Tibial nerve (tissue), 4 donors: ENCODE measurements around the gene HPGDS. TPM values are rescaled to one million over a fixed set of nuclear protein-coding genes. Genes with fewer than 3 reads are reported as not detected.

ENCODE experiments used
- DNase-seq, 2 donors: peaks; one replicate each; pipeline ENCODE4 v3.0.0-alpha.2; 2019; ENCODE audit warnings: low spot score in 2 of 2
- H3K27ac ChIP-seq, 4 donors: fragments of 200-600 bp; sonication (generic) in 3 of 4; one replicate each; pipeline ENCODE4 v1.5.1; 2017 to 2019; ENCODE audit warnings: mild to moderate bottlenecking in 1 of 4
- H3K27me3 ChIP-seq, 2 donors: fragments of 200-600 bp; sonication (generic) in 1 of 2; one replicate each; pipeline versions ENCODE4 v1.5.1 to v1.6.0; 2017 to 2019
- H3K36me3 ChIP-seq, 3 donors: fragments of 200-600 bp; sonication (generic); one replicate each; pipeline ENCODE4 v1.5.1; 2018 to 2019
- H3K4me1 ChIP-seq, 4 donors: fragments of 200-600 bp; sonication (generic) in 3 of 4; one replicate each; pipeline ENCODE4 v1.5.1; 2017 to 2019
- H3K4me3 ChIP-seq, 4 donors: fragments of 200-600 bp; sonication (generic) in 3 of 4; one replicate each; pipeline ENCODE4 v1.5.1; 2017 to 2019; ENCODE audit warnings: mild to moderate bottlenecking in 1 of 4, moderate library complexity in 1 of 4
- H3K9me3 ChIP-seq, 4 donors: fragments of 200-600 bp; sonication (generic) in 3 of 4; one replicate each; pipeline ENCODE4 v1.5.1; 2017 to 2019
- CTCF ChIP-seq, 5 experiments: fragments of 200-600 bp in 3 of 5; fragments of 450-650 bp in 2 of 5; sonication (generic) in 3 of 5; IDR thresholded peaks; one replicate each; pipeline ENCODE4 v1.5.1; 2016 to 2019; ENCODE audit warnings: antibody characterized with exemption in 5 of 5, mild to moderate bottlenecking in 3 of 5, moderate library complexity in 2 of 5
- EP300 ChIP-seq, 2 donors: sonication (generic); formaldehyde crosslinking; IDR thresholded peaks; one replicate each; pipeline ENCODE4 v1.6.1; 2017; ENCODE audit warnings: antibody characterized with exemption in 2 of 2, mild to moderate bottlenecking in 1 of 2
- POLR2A ChIP-seq, 2 donors: fragments of 450-650 bp; IDR thresholded peaks; one replicate each; pipeline ENCODE4 v1.6.1; 2017; ENCODE audit warnings: antibody characterized with exemption in 2 of 2, mild to moderate bottlenecking in 2 of 2, moderate library complexity in 2 of 2
- WGBS, 2 donors: methylation state at CpG; one replicate each; pipeline ENCODE4 v1.1.5; 2018; 5-methylcytosine and 5-hydroxymethylcytosine counted together
- total RNA-seq, 4 donors: library from RNA; depleted of rRNA; stranded (reverse); fragments of >200 nt; gene quantifications; one replicate each; pipeline ENCODE4 v1.1.0, GENCODE V29; 2016

Gene HPGDS
- total RNA-seq, 4 donors from 2014 or later, result 1.1 to 3.6 (median 1.8) TPM; not detected in 1

- TF ChIP-seq EP300 (IDR thresholded peaks at IDR 0.05) (no peak), CTCF (IDR thresholded peaks at IDR 0.05) (no peak), POLR2A (IDR thresholded peaks at IDR 0.05) (no peak)
- no peaks in the 10 kb centered on the region for H3K36me3 ChIP-seq
- H3K4me1 ChIP-seq, result no peaks in the 10 kb centered on the region
- no peaks in the 10 kb centered on the region for H3K9me3 ChIP-seq
- WGBS, 2 donors, result 64 to 66% methylated on average over 3 of the region's 3 CpGs
- no peak overlapping the region for H3K27ac ChIP-seq
- no peak overlapping the region for H3K4me3 ChIP-seq
- no peak for DNase-seq
- no peaks in the 10 kb centered on the region for H3K27me3 ChIP-seq
Measured at GRCh38 chr4:94378047-94378446, 35.4 kb upstream of the HPGDS start.

- DNase-seq, result no peak
- 81 to 85% methylated on average over 2 of the region's 2 CpGs for WGBS, 2 donors
Measured at GRCh38 chr4:94377294-94377693, 34.7 kb upstream of the HPGDS start.

GRCh38 chr4:94375364-94375763 lies 32.7 kb upstream of the HPGDS start:
- no peak overlapping the region for H3K27ac ChIP-seq
- no peaks in the 10 kb centered on the region for H3K9me3 ChIP-seq
- no peaks in the 10 kb centered on the region for H3K36me3 ChIP-seq
- no peaks in the 10 kb centered on the region for H3K27me3 ChIP-seq
- H3K4me1 ChIP-seq, result no peaks in the 10 kb centered on the region
- TF ChIP-seq EP300 (IDR thresholded peaks at IDR 0.05) (no peak), CTCF (IDR thresholded peaks at IDR 0.05) (no peak), POLR2A (IDR thresholded peaks at IDR 0.05) (no peak)
- no peak overlapping the region for H3K4me3 ChIP-seq
- 86 to 91% methylated on average over 3 of the region's 3 CpGs for WGBS, 2 donors
- DNase-seq, result no peak

More at GRCh38 chr4:94377294-94377693, 34.7 kb upstream of the HPGDS start:
- H3K4me3 ChIP-seq, result no peak overlapping the region
- H3K9me3 ChIP-seq, result no peaks in the 10 kb centered on the region
- TF ChIP-seq CTCF (IDR thresholded peaks at IDR 0.05) (no peak), EP300 (IDR thresholded peaks at IDR 0.05) (no peak), POLR2A (IDR thresholded peaks at IDR 0.05) (no peak)
- H3K4me1 ChIP-seq, result no peaks in the 10 kb centered on the region
- no peak overlapping the region for H3K27ac ChIP-seq
- no peaks in the 10 kb centered on the region for H3K27me3 ChIP-seq
- H3K36me3 ChIP-seq, result no peaks in the 10 kb centered on the region

GRCh38 chr4:94373752-94374151 lies 31.1 kb upstream of the HPGDS start:
- no peak overlapping the region for H3K4me3 ChIP-seq
- 88 to 91% methylated on average over 3 of the region's 3 CpGs for WGBS, 2 donors
- DNase-seq, result no peak
- H3K36me3 ChIP-seq, result no peaks in the 10 kb centered on the region
- no peak overlapping the region for H3K27ac ChIP-seq
- H3K4me1 ChIP-seq, result no peaks in the 10 kb centered on the region
- H3K27me3 ChIP-seq, result no peaks in the 10 kb centered on the region
- H3K9me3 ChIP-seq, result no peaks in the 10 kb centered on the region
- no peak for TF ChIP-seq EP300 (IDR thresholded peaks at IDR 0.05)
- TF ChIP-seq CTCF (IDR thresholded peaks at IDR 0.05), result no peak
- TF ChIP-seq POLR2A (IDR thresholded peaks at IDR 0.05), result no peak

- H3K4me3 ChIP-seq, result no peak overlapping the region
- TF ChIP-seq CTCF (IDR thresholded peaks at IDR 0.05) (no peak), POLR2A (IDR thresholded peaks at IDR 0.05) (no peak), EP300 (IDR thresholded peaks at IDR 0.05) (no peak)
- H3K9me3 ChIP-seq, result no peaks in the 10 kb centered on the region
- H3K27me3 ChIP-seq, result no peaks in the 10 kb centered on the region
- no peak for DNase-seq
- no peaks in the 10 kb centered on the region for H3K36me3 ChIP-seq
- H3K27ac ChIP-seq, result no peak overlapping the region
- no peaks in the 10 kb centered on the region for H3K4me1 ChIP-seq
- WGBS, 2 donors, result 89 to 91% methylated on average over 3 of the region's 3 CpGs
Measured at GRCh38 chr4:94372991-94373390, 30.4 kb upstream of the HPGDS start.
